Keratinocyte (primary cell): ENCODE results near the gene GAD2. TPM values are rescaled to one million over a fixed set of nuclear protein-coding genes. Genes with fewer than 3 reads are reported as not detected.

Source experiments
- DNase-seq: peaks from one replicate; pipeline ENCODE4 v3.0.0-alpha.2; 2011; ENCODE audit warnings: low read depth, missing footprints, low spot score
- FAIRE-seq: peaks from 2 replicates; lab custom pipeline; 2011; peaks lifted over from hg19 to GRCh38; lab: Jason Lieb, UNC
- H2AFZ ChIP-seq: 2 replicates; pipeline ENCODE4 v1.6.0; 2012; ENCODE audit warnings: low read length, control low read depth, inconsistent platforms; ENCODE audit not compliant: control insufficient read depth
- H3K27ac ChIP-seq: 2 replicates; pipeline ENCODE4 v1.5.1; 2011; ENCODE audit warnings: low read length; ENCODE audit not compliant: control insufficient read depth, insufficient read depth
- H3K27me3 ChIP-seq: 3 replicates; pipeline ENCODE4 v1.6.0; 2011; ENCODE audit warnings: low read length; ENCODE audit not compliant: control insufficient read depth, insufficient read depth; ENCODE audit errors: extremely low read depth
- H3K36me3 ChIP-seq, 2 experiments: 2 replicates in 1 of 2; 3 replicates in 1 of 2; pipeline ENCODE4 v1.5.1; 2011; ENCODE audit warnings: low read length in 2 of 2, mild to moderate bottlenecking in 1 of 2; ENCODE audit not compliant: control insufficient read depth in 2 of 2, insufficient read depth in 2 of 2; ENCODE audit errors: extremely low read depth in 1 of 2
- H3K4me1 ChIP-seq: 3 replicates; pipeline ENCODE4 v1.5.1; 2011; ENCODE audit warnings: low read length; ENCODE audit not compliant: control insufficient read depth, insufficient read depth; ENCODE audit errors: extremely low read depth
- H3K4me2 ChIP-seq: 3 replicates; pipeline ENCODE4 v1.6.0; 2011; ENCODE audit warnings: low read depth, low read length; ENCODE audit not compliant: control insufficient read depth, insufficient read depth; ENCODE audit errors: extremely low read depth
- H3K4me3 ChIP-seq, 3 experiments: fragments of 200-600 bp in 1 of 3; sonication (generic) in 1 of 3; 2 replicates in 2 of 3; 3 replicates in 1 of 3; pipeline ENCODE4 v1.5.1; 2011 to 2016; ENCODE audit warnings: low read length in 3 of 3, mild to moderate bottlenecking in 3 of 3, control low read depth in 2 of 3, inconsistent platforms in 1 of 3, low read depth in 1 of 3, mixed read lengths in 1 of 3, mixed run types in 1 of 3, moderate library complexity in 1 of 3; ENCODE audit not compliant: control insufficient read depth in 2 of 3, insufficient read depth in 2 of 3; ENCODE audit errors: extremely low read depth in 1 of 3
- H3K79me2 ChIP-seq: 2 replicates; pipeline ENCODE4 v1.6.0; 2012; ENCODE audit warnings: low read length; ENCODE audit not compliant: control insufficient read depth, insufficient read depth
- H3K9ac ChIP-seq: 3 replicates; pipeline ENCODE4 v1.6.0; 2011; ENCODE audit warnings: low read length; ENCODE audit not compliant: control insufficient read depth, insufficient read depth; ENCODE audit errors: extremely low read depth
- H3K9me1 ChIP-seq: 3 replicates; pipeline ENCODE4 v1.6.0; 2011; ENCODE audit warnings: low read length; ENCODE audit not compliant: control insufficient read depth, insufficient read depth; ENCODE audit errors: extremely low read depth
- H3K9me3 ChIP-seq: 2 replicates; pipeline ENCODE4 v1.5.1; 2012; ENCODE audit warnings: low read depth, low read length; ENCODE audit not compliant: control insufficient read depth
- H4K20me1 ChIP-seq: 3 replicates; pipeline ENCODE4 v1.6.0; 2011; ENCODE audit warnings: low read length; ENCODE audit not compliant: control insufficient read depth, insufficient read depth; ENCODE audit errors: extremely low read depth
- EZH2 ChIP-seq: IDR thresholded peaks from one replicate; pipeline ENCODE4 v1.6.1; 2012; ENCODE audit warnings: inconsistent platforms, mild to moderate bottlenecking, low read length, moderate library complexity
- dilution Hi-C: fragments of 300-500 bp; cut with MboI; formaldehyde crosslinking; loops from one replicate; pipeline ENCODE4 v1.7.0; 2020; ENCODE audit warnings: low sequenced_read_pairs; ENCODE audit not compliant: extremely low pct_ligation_motif_present
- polyA plus RNA-seq, 5 experiments: library from polyadenylated mRNA; depleted of rRNA in 3 of 5; stranded (reverse) in 3 of 5; stranded (forward) in 1 of 5; unstranded in 1 of 5; fragments of >200 nt; gene quantifications; 1 replicate in 1 of 5; 2 replicates in 3 of 5; 3 replicates in 1 of 5; pipeline versions ENCODE4 v1.2.1 to v1.2.3, GENCODE V29; 2011 to 2012; ENCODE audit warnings: missing spikeins in 2 of 5, low read depth in 1 of 5, low replicate concordance in 1 of 5
- TF ChIP-seq, protein P1 (sequence below), 3 experiments: IDR thresholded peaks in 1 of 3; conservative IDR thresholded peaks in 1 of 3; optimal IDR thresholded peaks in 1 of 3; 2 replicates in 2 of 3; 3 replicates in 1 of 3; pipeline versions ENCODE3 to v1.5.1; 2011; ENCODE audit warnings: low read length in 3 of 3, mild to moderate bottlenecking in 3 of 3, moderate library complexity in 2 of 3, control low read depth in 1 of 3, inconsistent platforms in 1 of 3; ENCODE audit not compliant: insufficient read depth in 2 of 3; ENCODE audit errors: extremely low read depth in 1 of 3

The GAD2 gene
- polyA plus RNA-seq, 1 donor (not counting 4 experiments of a cell fraction or from before 2014, with no cell fraction given): not detected

GRCh38 chr10:26334932-26335573 is 118.5 kb downstream of the GAD2 start:
- no peak overlapping the region for H3K4me3 ChIP-seq
- FAIRE-seq: no peak

DNA sequence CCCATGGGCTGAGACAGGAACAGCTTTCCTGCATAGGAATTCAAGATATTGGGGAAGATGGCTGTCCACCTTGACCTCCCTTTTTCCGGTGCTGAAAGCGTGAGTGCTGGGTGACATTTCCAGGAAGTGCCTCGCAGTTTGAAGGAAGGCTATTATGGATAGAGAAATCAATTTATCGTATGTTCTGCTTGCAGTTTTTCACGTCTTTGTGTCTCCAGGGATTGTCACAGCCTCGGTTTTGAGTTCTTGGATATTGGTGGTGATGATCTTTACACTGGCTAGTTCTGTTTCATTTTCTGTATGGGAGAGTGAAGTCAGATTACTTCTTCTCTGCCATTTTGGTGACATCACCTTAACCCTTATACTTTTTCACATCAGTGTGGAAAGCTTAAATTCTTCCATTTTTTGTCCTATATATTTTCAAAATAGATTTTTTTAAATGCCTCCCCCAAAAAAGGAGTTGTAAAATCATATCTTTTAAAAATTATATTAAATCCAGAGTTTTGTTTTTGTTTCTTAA is 119.1 kb downstream of the GAD2 start:
- FAIRE-seq: no peak
- no peak overlapping the region for H3K27ac ChIP-seq
- no peaks in the 10 kb centered on the region for H3K27me3 ChIP-seq
- H3K9ac ChIP-seq: no peak overlapping the region
- no peak for DNase-seq
- no peak overlapping the region for H3K4me2 ChIP-seq
- no peaks in the 10 kb centered on the region for H3K9me3 ChIP-seq
- H4K20me1 ChIP-seq: no peaks in the 10 kb centered on the region
- H2AFZ ChIP-seq: no peak overlapping the region
- H3K9me1 ChIP-seq: no peaks in the 10 kb centered on the region
- no peaks in the 10 kb centered on the region for H3K4me1 ChIP-seq
- H3K4me3 ChIP-seq: no peak overlapping the region
- no peaks in the 10 kb centered on the region for H3K79me2 ChIP-seq
- dilution Hi-C loops: no loop called here
- no peaks in the 10 kb centered on the region for H3K36me3 ChIP-seq
- TF ChIP-seq EZH2: no peak
- TF ChIP-seq, protein P1, sequence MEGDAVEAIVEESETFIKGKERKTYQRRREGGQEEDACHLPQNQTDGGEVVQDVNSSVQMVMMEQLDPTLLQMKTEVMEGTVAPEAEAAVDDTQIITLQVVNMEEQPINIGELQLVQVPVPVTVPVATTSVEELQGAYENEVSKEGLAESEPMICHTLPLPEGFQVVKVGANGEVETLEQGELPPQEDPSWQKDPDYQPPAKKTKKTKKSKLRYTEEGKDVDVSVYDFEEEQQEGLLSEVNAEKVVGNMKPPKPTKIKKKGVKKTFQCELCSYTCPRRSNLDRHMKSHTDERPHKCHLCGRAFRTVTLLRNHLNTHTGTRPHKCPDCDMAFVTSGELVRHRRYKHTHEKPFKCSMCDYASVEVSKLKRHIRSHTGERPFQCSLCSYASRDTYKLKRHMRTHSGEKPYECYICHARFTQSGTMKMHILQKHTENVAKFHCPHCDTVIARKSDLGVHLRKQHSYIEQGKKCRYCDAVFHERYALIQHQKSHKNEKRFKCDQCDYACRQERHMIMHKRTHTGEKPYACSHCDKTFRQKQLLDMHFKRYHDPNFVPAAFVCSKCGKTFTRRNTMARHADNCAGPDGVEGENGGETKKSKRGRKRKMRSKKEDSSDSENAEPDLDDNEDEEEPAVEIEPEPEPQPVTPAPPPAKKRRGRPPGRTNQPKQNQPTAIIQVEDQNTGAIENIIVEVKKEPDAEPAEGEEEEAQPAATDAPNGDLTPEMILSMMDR (optimal IDR thresholded peaks at IDR 0.05 in 1 of 3, IDR thresholded peaks at IDR 0.05 in 1 of 3, conservative IDR thresholded peaks at IDR 0.05 in 1 of 3; ENCODE audit: extremely low read depth in 1 of 3, insufficient read depth in 2 of 3, low read length in 3 of 3): no peak

More at GRCh38 chr10:26334932-26335573, 118.5 kb downstream of the GAD2 start:
- H2AFZ ChIP-seq: no peak overlapping the region
- H4K20me1 ChIP-seq: no peaks in the 10 kb centered on the region
- TF ChIP-seq EZH2: no peak
- TF ChIP-seq, protein P1 (optimal IDR thresholded peaks at IDR 0.05 in 1 of 3, IDR thresholded peaks at IDR 0.05 in 1 of 3, conservative IDR thresholded peaks at IDR 0.05 in 1 of 3; ENCODE audit: extremely low read depth in 1 of 3, insufficient read depth in 2 of 3, low read length in 3 of 3): peak; percentile 65 to 79 (median 77)
- H3K9ac ChIP-seq: no peak overlapping the region
- no peaks in the 10 kb centered on the region for H3K36me3 ChIP-seq
- H3K9me1 ChIP-seq: no peaks in the 10 kb centered on the region
- H3K27me3 ChIP-seq: no peaks in the 10 kb centered on the region
- H3K27ac ChIP-seq: no peak overlapping the region
- no peak overlapping the region for H3K4me2 ChIP-seq
- DNase-seq: peak; percentile 25
- H3K79me2 ChIP-seq: no peaks in the 10 kb centered on the region
- dilution Hi-C loops: no loop called here
- H3K9me3 ChIP-seq: no peaks in the 10 kb centered on the region
- no peaks in the 10 kb centered on the region for H3K4me1 ChIP-seq
